Measurements from ENCODE around the gene GRAMD1B.
"Not testable (repeated sequence)": the region's sequence is repeated elsewhere in the genome, so short reads cannot be mapped to it uniquely, and the experiment has no call there.

GRAMD1B gene

DNA sequence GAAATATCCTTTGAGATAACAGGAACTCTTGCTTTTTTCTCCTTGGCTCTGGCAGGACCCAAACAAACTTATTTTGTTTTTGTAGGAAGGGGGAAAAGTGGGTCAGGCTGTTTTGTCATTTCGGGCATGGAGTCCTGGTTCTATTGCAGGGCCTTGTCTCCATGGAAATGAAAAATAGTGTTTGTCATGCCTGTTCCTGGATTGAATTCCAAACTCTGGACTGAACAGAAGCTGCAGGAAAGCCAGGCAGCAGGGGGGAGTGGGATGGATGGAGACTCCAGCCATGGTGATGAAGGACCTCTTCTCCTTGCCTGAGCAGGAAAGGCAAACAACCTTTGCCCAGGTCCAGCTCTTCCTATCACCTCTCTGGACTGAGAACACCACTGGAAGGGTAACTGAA is 137.4 kb downstream of the GRAMD1B start:
- no peak for DNase-seq (ENCODE audit: low read depth in 2 of 2)

DNA sequence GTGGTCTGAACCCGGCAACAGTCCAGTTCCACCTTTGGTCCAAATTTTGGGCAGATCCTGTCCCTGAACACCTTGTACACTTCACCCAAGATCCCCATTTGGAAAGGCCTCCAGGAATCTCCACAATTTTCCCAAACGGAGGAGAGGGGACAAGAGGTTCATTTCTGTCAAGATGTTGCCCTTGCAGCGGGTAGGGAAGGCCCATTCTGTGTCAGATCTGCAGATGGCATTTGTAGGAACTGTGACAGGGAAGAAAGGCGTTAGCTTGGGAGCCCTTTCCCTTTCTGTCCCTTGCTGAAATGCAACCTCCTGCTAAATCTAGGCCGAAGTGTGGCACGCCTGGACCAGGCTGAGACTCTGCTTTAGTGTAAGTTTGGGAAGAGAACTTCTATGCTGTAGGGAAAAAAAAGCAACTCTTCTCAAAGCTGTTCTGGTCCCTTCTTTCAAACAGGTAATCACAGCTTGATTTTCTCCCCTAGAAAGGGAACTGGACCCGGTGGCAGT is 138.3 kb downstream of the GRAMD1B start:
- DNase-seq (ENCODE audit: low read depth in 2 of 2): no peak

DNA sequence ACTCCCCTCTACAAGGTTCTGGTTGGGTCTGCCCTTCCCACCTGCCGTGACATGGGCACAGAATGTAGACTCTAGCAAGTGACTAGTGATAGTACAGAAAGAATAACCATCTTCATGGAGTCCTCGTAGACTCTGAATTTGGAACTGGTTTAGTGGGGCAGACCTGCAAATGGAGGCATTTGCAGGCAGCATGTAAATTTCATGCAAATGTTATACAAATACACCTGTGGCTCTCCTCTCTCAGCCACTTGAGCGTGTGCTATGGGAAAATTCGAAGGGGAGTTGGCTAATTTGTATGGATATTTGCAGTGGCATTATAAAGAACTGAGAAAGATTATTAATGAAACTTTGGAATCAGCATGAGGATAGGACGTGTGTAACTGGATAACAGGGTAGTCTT is 139.3 kb downstream of the GRAMD1B start:
- DNase-seq (ENCODE audit: low read depth in 2 of 2): no peak

DNA sequence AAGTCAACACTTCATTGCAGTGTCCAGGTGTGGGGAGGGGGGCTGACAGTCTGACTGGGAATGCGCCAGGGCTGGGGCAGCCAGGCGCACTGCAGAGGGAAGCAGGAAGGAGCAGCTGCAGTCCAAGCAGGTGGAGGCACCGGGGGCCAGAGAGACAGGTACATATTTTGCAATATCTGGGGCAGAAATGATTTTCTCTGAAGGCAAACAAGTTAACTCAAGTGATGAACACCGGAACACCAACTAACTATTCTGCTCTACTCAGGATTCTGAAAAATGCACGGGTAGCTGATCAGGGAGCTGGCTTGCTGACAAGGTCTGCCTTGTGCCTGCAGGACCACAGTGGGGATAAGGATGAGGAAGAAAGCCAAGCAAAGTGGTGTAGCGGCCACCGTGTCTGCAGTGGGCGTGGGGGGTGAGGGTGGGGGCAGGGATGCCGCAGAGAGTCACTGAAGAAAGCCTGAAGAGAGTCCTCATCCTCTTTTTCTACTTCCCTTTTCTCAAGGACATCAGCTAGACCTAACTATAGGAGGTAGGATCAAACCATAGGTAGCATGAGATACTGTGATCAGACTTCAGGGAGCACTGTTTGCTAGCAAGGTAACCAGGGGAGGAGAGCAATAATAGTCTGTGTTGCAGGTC is 141.0 kb downstream of the GRAMD1B start:
- DNase-seq (ENCODE audit: low read depth in 2 of 2): no peak

- DNase-seq (ENCODE audit: low read depth in 2 of 2): not testable (repeated sequence)
These were observed 142.7 kb downstream of the GRAMD1B start for GRCh38 chr11:123572791-123573190.

DNA sequence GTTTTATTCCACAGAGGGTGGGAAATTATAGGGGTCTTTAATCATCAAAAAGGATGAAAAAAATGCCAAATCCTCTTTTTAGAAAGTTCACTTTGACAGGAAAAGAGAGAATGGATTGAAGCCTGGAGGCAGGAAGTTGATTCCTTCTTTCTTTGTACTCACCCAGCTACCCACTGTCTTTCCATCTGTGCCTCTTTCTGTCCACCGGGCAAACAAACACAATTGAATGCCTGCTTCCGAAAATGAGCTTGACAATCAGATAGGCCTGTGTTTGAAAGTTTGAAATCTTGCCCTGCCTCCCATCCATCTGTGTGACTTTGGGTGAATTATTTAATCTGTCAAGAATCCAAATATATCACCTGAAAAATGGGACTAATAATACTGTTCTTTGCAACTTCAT is 143.2 kb downstream of the GRAMD1B start:
- DNase-seq (ENCODE audit: low read depth in 2 of 2): no peak

DNA sequence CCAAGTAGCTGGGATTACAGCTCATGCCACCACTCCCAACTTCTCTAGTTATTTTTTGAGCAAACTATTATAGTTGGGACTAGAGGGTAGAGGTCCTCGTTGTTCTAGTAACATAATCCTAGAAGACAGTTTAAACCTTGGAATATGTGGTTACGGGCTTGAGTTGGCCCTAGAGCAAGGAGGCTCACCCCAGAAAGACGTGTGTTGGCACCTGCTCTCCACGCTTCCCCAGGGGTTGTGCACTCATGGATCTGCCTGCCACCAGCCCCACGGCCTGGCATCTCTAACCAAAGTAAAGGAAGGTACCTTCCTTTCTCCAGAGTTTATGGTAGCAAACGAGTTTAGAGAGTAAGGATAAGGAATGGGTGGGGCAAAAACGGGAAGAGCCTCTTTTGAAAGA is 145.4 kb downstream of the GRAMD1B start:
- no peak for DNase-seq (ENCODE audit: low read depth in 2 of 2)

GRCh38 chr11:123576082-123576481 is 146.0 kb downstream of the GRAMD1B start:
- no peak for DNase-seq (ENCODE audit: low read depth in 2 of 2)

DNA sequence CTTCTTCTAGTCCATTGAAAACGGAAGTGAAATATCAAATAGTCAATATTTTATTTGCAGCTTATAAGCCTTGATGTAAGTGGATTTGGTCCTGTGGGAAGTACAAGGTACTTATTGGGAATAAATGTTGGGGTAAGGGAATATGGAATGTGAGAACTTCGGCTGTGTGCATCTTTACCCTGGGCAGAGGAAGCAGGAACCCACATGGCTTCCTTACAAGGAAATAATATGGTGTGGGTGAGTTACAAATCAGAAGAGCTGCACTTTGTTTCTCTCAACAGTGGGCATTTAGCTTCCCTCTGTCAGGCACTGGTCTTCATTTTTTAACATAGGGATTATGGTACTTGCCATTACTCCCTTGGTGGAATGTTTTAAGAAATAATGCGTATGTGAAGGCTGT is 146.4 kb downstream of the GRAMD1B start:
- DNase-seq (ENCODE audit: low read depth in 2 of 2): no peak

- DNase-seq (ENCODE audit: low read depth in 2 of 2): peak; percentile 10 to 18
These were observed 147.1 kb downstream of the GRAMD1B start for GRCh38 chr11:123577081-123577598.

DNA sequence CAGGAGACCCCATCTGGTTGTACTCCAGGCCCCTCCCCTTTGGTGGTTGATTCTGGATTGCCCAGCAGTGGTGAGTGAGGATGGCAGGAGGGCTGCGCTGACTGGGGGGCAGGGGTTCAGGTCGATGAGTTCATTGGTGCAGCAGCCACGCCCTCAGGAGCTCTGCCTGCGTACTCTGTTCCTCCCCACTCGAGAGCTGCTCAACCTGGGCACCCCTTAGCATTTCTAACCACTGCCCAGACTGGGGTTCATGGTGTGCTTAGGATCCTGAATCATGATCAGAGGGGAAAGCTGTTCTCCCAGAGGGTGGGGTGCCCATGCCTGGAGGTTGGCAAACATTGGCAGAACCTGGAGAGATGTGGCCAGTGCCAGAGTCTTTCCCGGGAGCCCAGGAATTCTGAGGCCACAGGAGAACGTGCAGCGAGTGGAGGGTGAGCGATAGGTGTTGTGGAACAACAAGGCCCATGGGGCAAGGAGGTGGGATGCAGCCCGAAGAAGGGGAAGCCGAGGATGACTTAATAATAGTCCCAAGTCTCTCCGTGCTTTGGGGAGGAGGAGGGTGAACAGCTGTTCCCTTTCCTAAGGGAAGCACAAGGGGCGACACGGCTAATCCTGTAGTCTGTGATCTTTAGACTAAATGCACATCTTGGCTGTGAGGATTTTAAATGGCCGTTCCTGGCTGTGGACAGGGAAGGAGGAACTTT is 148.9 kb downstream of the GRAMD1B start:
- no peak for DNase-seq (ENCODE audit: low read depth in 2 of 2)

GRCh38 chr11:123579482-123579812 is 149.4 kb downstream of the GRAMD1B start:
- no peak for DNase-seq (ENCODE audit: low read depth in 2 of 2)

GRCh38 chr11:123580137-123580536 is 150.1 kb downstream of the GRAMD1B start:
- DNase-seq (ENCODE audit: low read depth in 2 of 2): no peak

GRCh38 chr11:123580557-123581275 is 150.6 kb downstream of the GRAMD1B start:
- peak; percentile 18 to 35 for DNase-seq (ENCODE audit: low read depth in 2 of 2)

DNA sequence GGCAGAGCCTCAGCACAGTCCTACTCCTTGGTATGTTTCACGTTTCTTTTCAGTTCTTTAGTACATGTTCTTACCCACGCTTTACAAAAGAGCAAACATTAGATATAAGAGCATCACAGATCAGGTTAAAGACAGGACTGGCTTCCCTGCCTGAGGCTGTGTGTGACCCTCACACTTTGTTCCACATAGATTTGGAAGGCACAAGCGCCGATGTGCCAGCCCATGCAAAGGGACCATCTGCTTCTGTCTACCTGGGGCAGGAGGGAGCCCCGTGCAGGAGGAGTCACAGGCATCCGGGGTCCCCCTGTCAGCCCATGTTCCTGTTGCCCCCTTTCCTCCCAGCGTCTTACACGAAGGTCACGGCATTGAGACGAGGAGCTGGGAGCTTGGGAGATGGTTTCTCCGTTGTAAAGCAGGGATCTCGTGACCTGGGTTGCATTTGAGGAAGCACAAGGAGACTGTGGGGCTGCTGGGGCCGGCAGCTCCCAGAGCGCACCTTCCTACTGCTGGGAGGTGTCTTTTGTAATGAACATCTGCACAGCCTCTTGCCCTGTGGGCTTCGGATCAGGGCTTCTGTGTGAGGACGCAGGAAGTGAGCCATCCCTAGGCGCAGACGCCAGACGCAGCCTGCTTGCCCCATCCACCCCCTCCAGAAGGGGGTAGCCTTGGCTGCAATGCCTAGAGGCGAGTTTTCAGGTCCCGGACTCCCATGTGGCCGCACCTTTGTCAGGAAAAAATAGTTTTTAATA is 151.8 kb downstream of the GRAMD1B start:
- DNase-seq (ENCODE audit: low read depth in 2 of 2): no peak

- no peak for DNase-seq (ENCODE audit: low read depth in 2 of 2)
These were observed 153.0 kb downstream of the GRAMD1B start for GRCh38 chr11:123582992-123583504.

- DNase-seq (ENCODE audit: low read depth in 2 of 2): no peak
These were observed 154.1 kb downstream of the GRAMD1B start for GRCh38 chr11:123584186-123584585.

DNA sequence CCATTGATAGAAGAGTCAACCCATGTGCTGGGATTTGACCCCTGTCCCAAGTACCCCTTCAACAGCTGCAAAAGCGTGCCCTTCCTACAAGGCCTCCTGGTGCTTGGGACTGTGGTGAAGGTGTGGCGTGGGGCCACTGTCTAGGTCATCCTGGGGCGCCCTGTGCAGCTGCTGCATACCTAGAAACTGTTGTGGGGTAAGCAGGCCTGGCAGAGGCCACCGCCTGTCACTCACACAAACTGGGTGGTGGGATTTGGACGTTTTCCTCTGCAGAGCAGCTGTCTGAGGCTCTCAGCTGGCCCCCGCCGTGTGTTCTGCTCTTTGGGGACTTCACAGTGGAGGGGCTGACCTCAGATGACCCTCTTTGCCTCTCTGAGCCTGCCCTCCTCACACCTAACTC is 154.7 kb downstream of the GRAMD1B start:
- DNase-seq (ENCODE audit: low read depth in 2 of 2): no peak

GRCh38 chr11:123585206-123585605 is 155.1 kb downstream of the GRAMD1B start:
- DNase-seq (ENCODE audit: low read depth in 2 of 2): no peak

DNA sequence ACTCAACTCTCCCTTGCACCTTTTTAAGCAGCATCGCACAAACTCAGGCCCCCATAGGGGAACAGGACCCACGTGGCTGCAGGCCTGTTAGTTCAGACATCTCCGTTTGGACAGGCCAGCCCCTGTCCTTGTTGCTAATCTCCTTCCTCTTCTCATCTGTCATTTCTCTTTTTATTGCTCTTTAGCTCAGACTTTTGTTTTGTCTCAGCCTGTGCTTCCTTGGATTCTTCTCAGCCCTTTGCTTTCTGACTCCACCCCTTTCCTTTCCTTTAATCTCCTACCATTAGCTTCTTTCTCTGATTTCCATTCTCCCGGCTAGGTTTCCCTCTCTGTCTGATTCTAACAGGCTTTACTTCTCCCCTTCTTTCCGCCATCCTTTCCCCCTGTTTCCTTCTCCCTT is 155.6 kb downstream of the GRAMD1B start:
- no peak for DNase-seq (ENCODE audit: low read depth in 2 of 2)

DNA sequence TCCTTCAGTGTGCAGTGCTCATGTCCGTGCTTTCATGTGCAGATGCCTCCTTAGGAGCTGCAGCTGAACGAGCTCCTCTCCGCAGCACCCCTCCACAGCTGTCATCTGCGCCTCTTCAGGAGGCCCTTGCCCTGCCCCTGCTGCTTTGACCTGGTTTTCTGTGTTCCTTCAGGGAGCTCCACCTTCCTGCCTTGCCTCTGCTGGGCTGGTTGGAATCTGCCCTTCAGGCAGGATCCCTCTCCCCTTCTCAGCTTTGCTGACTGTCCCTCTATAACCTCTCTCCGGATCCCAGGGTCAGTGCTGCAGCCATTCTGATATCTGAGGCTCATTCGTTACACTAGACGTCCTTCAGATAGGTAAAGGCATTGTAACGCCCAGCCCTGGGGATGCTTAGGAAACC is 156.5 kb downstream of the GRAMD1B start:
- no peak for DNase-seq (ENCODE audit: low read depth in 2 of 2)

GRCh38 chr11:123587044-123587443 is 157.0 kb downstream of the GRAMD1B start:
- no peak for DNase-seq (ENCODE audit: low read depth in 2 of 2)
